Endothelial cell (in vitro differentiated cells): ENCODE measurements around the gene MAD2L1. TPM values are rescaled to one million over a fixed set of nuclear protein-coding genes. Genes with fewer than 3 reads are reported as not detected.

Experiments
- DNase-seq: peaks from one replicate; pipeline ENCODE4 v3.0.0; 2021; ENCODE audit warnings: low spot score
- H3K27ac Mint-ChIP-seq: one replicate; pipeline ENCODE4 v1.8.0; 2021; ENCODE audit warnings: mixed read lengths, inconsistent platforms; ENCODE audit not compliant: unreplicated experiment
- H3K27me3 Mint-ChIP-seq: one replicate; pipeline ENCODE4 v1.8.0; 2021; ENCODE audit warnings: mild to moderate bottlenecking, moderate library complexity, mixed read lengths, inconsistent platforms; ENCODE audit not compliant: unreplicated experiment
- H3K36me3 Mint-ChIP-seq: one replicate; pipeline ENCODE4 v1.8.0; 2021; ENCODE audit warnings: mild to moderate bottlenecking, low read depth, mixed read lengths, inconsistent platforms; ENCODE audit not compliant: unreplicated experiment
- H3K4me1 Mint-ChIP-seq: one replicate; pipeline ENCODE4 v1.8.0; 2021; ENCODE audit warnings: mild to moderate bottlenecking, mixed read lengths, inconsistent platforms; ENCODE audit not compliant: unreplicated experiment
- H3K4me3 Mint-ChIP-seq: one replicate; pipeline ENCODE4 v1.8.0; 2021; ENCODE audit warnings: mild to moderate bottlenecking, mixed read lengths, inconsistent platforms; ENCODE audit not compliant: unreplicated experiment
- H3K9me3 Mint-ChIP-seq: one replicate; pipeline ENCODE4 v1.8.0; 2021; ENCODE audit warnings: mixed read lengths, inconsistent platforms; ENCODE audit not compliant: unreplicated experiment
- CTCF ChIP-seq: fragments of 200-600 bp; sonication (generic); IDR thresholded peaks from one replicate; pipeline ENCODE4 v1.5.0; 2021; ENCODE audit warnings: antibody characterized with exemption; ENCODE audit not compliant: unreplicated experiment
- total RNA-seq: library from RNA; stranded (reverse); fragmentation: NEBNext Ultra II Directional; extraction: Animal tissue kit (Norgen Biotek cat#: 25700); gene quantifications from one replicate; pipeline ENCODE4 v1.2.1, GENCODE V29; 2021; ENCODE audit not compliant: unreplicated experiment

MAD2L1 gene
- total RNA-seq, 1 donor from 2014 or later, result 11.1 TPM

DNA sequence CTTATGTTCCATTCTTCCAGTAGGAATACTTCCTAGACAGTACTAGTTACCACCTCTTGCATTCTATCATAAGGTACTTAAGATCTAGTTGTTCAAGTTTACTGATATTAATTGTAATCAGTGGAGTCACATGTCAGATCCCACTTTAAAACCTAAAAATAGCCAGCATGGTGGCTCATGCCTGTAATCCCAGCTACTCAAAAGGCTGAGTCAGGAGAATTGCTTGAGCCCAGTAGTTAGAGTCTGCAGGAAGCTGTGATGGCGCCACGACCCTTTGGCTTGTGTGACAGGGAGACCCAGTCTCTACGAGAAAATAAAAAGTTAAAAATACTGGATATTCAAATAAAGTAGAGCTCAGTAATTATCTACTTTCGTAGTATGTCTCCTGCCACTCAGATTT, 57.7 kb downstream of the MAD2L1 start:
- Mint-ChIP-seq H3K4me1 (no peaks in the 10 kb centered on the region), H3K36me3 (no peaks in the 10 kb centered on the region), H3K27me3 (peaks cover 2% of the 10 kb centered on the region), H3K4me3 (no peak overlapping the region), H3K27ac (no peak overlapping the region), H3K9me3 (no peaks in the 10 kb centered on the region)
- no peak for TF ChIP-seq CTCF
- no peak for DNase-seq

GRCh38 chr4:120007896-120008436, 58.7 kb downstream of the MAD2L1 start:
- Mint-ChIP-seq H3K27me3 (peaks cover 2% of the 10 kb centered on the region), H3K4me1 (no peaks in the 10 kb centered on the region), H3K36me3 (no peaks in the 10 kb centered on the region), H3K27ac (no peak overlapping the region), H3K4me3 (no peak overlapping the region), H3K9me3 (no peaks in the 10 kb centered on the region)
- DNase-seq, result no peak
- TF ChIP-seq CTCF, result no peak

DNA sequence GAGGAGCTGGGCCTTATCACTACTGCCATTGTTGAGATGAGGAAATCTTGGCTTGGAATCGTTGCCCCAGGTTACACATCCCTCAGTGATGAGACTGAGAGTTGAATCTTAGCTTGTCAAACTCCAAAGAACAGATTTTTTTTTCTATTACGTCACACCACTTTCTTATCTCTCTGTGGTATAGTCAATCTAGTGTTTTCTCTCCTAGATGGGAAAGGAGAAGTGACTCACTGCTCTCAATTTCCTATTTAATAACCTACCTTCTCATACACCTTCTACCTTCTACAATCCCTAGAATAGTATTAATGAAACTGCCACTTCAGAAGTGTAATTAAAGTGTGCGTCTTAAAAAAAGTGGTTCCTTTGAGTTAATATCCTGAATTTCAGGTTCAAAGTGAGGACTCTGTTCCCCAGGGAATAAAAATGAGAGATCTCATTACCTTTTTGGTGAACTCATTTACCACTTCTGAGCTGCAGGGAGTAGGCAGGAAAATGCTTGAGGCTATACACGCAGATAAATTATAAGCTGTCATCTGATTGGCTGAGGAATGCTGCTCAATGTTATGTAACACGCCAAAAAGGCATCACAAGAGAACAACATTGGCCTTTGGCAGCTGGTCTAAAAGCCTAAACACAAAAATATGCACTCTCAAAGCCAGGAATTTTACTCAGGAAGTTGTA, 59.3 kb downstream of the MAD2L1 start:
- DNase-seq, result no peak
- Mint-ChIP-seq H3K4me3 (no peak overlapping the region), H3K9me3 (no peaks in the 10 kb centered on the region), H3K27ac (no peak overlapping the region), H3K27me3 (peaks cover 4% of the 10 kb centered on the region), H3K36me3 (no peaks in the 10 kb centered on the region), H3K4me1 (no peaks in the 10 kb centered on the region)
- no peak for TF ChIP-seq CTCF
